Measurements from ENCODE around the gene CDK15.
"Not testable (repeated sequence)": the region's sequence is repeated elsewhere in the genome, so short reads cannot be mapped to it uniquely, and the experiment has no call there.

The CDK15 gene

GRCh38 chr2:201790291-201790690 is 16.0 kb upstream of the CDK15 start:
- DNase-seq: no peak

DNA sequence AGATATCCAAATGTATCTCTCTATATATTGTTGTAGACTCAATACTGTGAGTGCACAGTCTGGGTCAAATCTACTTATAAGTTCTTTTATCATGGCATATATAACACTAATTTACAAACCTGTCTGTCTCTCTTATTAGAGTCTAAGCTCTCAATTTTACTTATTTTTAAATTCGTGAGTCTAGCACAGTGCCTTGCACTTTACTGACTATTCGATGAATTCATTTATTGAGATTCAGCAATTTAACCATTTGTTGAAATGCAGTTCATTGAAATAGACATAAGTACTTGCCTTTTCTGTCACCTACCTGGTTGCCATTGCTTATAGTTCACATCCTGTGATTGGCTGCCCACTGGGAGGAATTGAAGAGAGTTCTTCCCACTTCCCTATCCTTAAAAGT is 15.3 kb upstream of the CDK15 start:
- DNase-seq: no peak

- no peak for DNase-seq
These were observed 12.7 kb upstream of the CDK15 start for GRCh38 chr2:201793631-201794030.

GRCh38 chr2:201794294-201794693 is 12.0 kb upstream of the CDK15 start:
- no peak for DNase-seq

- no peak for DNase-seq
These were observed 10.5 kb upstream of the CDK15 start for GRCh38 chr2:201795607-201796477.

DNA sequence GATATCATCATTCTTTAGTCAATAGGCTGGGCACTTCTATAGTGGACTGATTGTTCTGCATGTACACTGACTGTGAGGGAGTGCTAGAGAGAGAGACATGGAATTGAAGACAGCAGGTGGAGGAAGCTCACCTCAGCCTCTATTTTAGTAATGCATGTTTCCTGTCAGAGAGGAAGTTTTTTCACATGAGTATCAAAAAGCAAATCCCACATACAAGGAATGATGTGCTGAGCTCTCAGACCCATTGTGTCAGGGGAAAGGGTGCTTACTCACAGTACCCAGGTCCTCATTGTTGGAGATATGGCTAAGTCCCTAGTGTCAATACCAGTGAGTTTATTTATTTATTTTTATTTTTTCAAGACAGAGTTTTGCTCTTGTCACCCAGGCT is 9.9 kb upstream of the CDK15 start:
- no peak for DNase-seq

GRCh38 chr2:201797175-201797840 is 9.0 kb upstream of the CDK15 start:
- DNase-seq: no peak

GRCh38 chr2:201798252-201798913 is 8.0 kb upstream of the CDK15 start:
- DNase-seq: no peak

DNA sequence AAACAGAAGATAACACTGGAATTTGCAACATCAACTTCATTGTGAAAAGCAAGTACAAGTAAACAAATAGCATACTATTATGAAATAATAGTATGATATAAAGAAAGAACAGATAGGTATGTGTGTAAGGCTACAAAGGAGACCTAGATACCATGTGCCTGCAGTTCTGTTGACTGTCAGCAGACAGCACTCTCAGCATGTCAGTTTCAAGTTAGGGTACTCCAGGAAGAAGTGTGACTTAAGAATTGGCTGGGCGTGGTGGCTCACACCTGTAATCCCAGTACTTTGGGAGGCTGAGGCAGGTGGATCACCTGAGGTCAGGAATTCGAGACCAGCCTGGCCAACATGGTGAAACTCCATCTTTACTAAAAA is 7.4 kb upstream of the CDK15 start:
- DNase-seq: not testable (repeated sequence)

DNA sequence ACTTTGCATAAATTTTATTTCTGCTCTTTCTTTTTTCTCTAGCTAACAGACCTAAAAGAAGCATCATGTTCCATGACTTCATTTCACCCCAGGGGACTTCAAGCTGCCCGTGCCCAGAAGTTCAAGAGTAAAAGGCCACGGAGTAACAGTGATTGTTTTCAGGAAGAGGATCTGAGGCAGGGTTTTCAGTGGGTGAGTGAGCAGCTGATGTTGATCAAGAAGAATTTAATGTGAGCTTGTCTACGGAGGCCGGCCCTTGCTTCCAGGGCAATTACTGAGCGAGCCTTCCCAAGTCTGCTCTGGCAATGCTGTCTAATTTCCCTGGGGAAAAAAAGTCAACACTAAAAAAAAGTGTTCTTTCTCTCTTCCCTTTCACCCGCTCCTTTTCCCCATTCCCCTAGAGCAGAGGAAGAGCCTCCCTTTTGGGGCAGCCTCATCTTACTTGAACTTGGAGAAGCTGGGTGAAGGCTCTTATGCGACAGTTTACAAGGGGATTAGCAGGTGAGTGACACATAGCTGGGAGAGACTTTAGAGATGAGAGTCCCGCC is 1.2 kb downstream of the CDK15 start:
- no peak for DNase-seq

- no peak for DNase-seq
These were observed 1.7 kb downstream of the CDK15 start for GRCh38 chr2:201808027-201808426.

DNA sequence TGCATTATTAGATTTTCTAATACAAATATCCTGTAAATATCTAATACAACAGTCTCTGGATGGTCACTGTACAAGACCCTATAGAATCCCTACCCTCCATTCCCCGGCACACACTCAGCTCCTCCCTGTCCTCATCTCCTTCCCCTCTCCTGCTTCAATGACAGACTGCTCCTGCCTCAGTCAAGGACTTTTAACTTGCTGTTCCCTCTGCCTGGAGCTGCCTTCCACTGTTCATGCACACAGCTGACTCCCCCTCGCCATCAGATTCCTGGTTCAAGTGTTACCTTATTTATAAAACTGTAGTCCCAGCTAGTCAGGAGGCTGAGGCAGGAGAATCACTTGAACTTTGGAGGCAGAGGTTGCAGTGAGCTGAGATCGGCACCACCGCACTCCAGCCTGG is 3.3 kb downstream of the CDK15 start:
- no peak for DNase-seq

DNA sequence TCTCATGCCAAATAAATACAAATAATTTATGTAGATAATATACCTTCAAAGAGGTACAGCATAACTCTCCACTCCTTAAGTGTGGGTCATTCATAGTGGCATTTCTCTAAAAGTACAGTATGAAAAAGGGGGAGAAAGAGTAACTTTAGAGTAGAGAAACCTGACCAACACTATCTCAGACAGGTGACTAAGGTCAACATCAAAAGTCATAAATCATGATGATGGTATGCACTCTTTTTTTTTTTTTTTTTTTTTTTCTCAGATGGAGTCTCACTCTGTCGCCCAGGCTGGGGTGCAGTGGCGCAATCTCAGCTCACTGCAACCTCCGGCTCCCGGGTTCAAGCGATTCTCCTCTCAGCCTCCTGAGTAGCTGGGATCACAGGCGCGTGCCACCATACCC is 4.3 kb downstream of the CDK15 start:
- not testable (repeated sequence) for DNase-seq

DNA sequence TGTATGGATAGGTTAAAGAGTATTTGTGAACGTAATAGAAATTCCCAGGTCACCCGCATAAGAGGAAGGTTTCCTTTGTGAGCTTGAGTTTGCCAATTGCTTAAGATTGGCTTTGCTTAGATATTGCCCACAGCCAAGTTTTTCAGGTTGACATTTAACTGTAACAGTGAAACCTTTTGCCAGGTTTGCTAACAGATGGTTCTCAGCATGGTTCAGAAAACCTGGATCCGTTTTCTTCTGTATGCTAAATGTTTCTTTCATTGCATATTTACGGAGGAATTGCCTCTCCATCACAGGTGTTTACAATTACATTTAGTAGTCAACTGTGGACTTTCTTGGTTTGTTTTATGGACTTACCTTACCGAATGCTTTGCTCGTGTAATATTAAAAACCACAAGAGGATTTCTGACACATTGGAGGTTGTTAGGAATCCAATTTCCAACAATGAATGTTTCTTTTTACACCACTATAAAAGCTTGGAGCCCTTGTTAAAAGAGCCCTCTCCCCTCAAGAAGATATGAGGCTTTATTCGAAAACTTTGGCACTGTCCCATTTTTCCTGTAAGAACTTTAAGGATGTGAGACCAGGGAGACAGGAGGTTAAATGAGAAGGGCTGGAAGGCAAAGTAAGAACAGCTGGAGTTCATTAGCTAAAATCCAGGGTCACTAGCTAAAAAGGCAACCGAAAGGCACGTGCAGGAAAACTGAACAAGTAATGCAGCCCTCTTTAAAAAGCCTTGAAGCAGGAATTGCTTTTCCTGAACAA is 7.8 kb downstream of the CDK15 start:
- no peak for DNase-seq

DNA sequence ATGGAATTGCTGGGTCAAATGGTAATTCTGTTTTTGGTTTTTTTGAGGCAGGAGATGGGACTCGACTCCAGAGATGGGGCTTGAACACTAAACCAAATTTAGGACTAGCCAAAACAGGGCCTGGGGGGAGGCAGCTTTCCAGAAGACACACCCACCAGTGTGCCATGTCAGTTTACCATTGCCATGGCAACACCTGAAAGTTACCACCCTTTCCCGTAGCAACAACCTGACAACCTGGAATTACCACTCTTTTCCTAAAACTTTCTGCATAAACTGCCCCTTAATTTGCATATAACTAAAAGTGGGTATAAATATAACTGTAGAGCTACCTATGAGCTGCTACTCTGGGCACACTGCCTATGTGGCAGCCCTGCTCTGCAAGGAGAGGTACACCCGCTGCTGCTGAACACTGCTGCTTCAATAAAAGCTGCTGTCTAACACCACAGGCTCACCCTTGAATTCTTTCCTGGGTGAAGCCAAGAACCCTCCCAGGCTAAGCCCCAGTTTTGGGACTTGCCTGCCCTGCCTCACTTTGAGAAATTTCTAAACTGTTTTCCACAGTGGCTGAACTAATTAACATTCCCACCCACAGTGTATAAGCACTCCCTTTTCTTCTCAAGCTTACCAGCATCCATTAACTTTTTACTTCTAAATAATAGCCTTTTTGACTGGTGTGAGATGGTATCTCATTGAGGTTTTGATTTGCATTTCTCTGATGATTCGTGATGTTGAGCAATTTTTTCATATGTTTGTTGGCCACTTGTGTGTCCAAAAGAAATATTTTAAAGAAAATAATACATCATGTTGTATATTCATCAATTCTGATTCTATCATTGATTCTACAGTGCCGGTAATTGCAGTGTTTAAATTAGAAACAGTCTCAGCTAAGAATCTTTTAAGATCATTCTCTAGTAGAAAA is 10.6 kb downstream of the CDK15 start:
- DNase-seq: no peak

- DNase-seq: no peak
These were observed 14.2 kb downstream of the CDK15 start for GRCh38 chr2:201820383-201821007.

DNA sequence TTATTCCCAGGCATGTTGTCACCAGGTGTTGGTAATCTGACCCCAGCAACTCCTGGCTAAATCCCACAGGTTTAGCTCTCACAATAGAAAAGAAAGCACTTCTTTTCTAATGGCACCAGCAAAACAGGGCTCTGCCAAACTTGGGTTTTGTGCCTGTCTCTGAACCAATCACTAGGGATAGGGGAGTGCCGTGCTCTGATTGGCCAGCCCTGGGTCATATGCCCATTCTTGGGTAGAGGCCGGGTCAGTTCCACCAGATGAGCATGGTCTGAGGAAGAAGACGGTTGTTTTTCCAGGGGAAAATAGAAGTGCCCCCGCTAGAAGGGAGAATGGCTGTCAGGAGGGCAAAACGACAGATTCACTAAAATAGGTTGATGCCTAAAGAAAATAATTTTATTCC is 14.7 kb downstream of the CDK15 start:
- no peak for DNase-seq

GRCh38 chr2:201824212-201824611 is 17.9 kb downstream of the CDK15 start:
- DNase-seq: no peak

DNA sequence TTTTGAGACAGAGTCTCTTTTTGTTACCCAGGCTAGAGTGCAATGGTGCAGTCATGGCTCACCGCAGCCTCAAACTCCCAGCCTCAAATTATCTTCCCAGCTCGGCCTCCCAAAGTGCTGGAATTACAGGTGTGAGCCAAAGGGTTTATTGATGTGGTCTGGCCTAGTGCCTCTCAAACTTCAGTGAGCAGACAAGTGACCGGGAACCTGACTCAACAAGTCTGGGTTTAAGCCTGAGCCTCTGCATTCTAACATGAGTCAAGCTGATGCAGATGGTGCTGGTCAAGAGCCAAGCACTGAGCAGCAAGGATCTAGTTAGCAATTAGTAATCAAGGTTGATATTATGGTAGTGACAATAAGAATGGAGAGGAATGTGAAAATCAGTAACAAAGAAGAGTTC is 21.3 kb downstream of the CDK15 start:
- DNase-seq: no peak

DNA sequence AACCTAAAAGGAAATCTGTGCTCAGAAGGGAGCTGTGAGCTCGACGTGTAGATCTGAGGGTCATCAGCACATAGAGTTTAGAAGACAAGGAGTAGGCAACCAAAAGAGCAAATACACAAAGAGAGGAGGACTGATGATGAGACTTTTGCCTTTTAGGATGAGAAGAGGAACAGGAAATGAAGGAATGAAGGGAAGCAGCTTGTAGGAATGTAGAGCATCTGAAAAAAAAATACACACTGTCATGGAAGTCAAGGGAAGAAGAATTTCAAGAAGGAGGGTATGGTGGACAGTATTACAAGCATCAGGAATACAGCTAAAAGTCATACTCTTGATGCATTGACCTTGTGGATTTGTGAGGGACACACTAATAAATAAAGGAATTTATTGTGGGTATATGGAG is 21.9 kb downstream of the CDK15 start:
- DNase-seq: no peak

- no peak for DNase-seq
These were observed 24.3 kb downstream of the CDK15 start for GRCh38 chr2:201830666-201831065.

Measured in activated CD4-positive, alpha-beta T cell treated with anti-CD3 and anti-CD28 coated beads, Interleukin-2, amount 50 U/mL, for 1 hour (primary cell).